K562 (cell line): ENCODE measurements around the gene DBP. TPM values are rescaled to one million over a fixed set of nuclear protein-coding genes. Genes with fewer than 3 reads are reported as not detected.

Source experiments
- ATF6 ChIP-seq: sonication (generic); formaldehyde crosslinking; IDR thresholded peaks from 2 replicates; pipeline ENCODE4 v1.4.0; 2020; ENCODE audit warnings: mild to moderate bottlenecking, missing genetic modification reagents
- BMI1 ChIP-seq: fragments of 150-350 bp; IDR thresholded peaks from 2 replicates; pipeline ENCODE4 v1.6.1; 2014; ENCODE audit warnings: low read length
- CBFB ChIP-seq: sonication (generic); formaldehyde crosslinking; IDR thresholded peaks from 2 replicates; pipeline ENCODE4 v1.4.0; 2020; ENCODE audit warnings: mild to moderate bottlenecking, missing genetic modification reagents
- ETV6 ChIP-seq, 3 experiments: fragments of 150-350 bp in 1 of 3; sonication (generic) in 1 of 3; formaldehyde crosslinking in 1 of 3; IDR thresholded peaks; 2 replicates each; pipeline versions ENCODE4 v1.6.1 to v1.8.0; 2014 to 2022; ENCODE audit warnings: borderline replicate concordance in 2 of 3, low read depth in 2 of 3, antibody characterized with exemption in 1 of 3, low read length in 1 of 3, mild to moderate bottlenecking in 1 of 3, missing genetic modification reagents in 1 of 3
- HEY1 ChIP-seq: fragments of 250-450 bp; sonication (Bioruptor Pico); IDR thresholded peaks from 2 replicates; pipeline ENCODE4 v1.5.0; 2020; ENCODE audit warnings: mild to moderate bottlenecking, moderate library complexity, borderline replicate concordance
- IRF2 ChIP-seq: sonication (generic); formaldehyde crosslinking; IDR thresholded peaks from 2 replicates; pipeline ENCODE4 v1.8.1; 2022; ENCODE audit warnings: mild to moderate bottlenecking, missing genetic modification reagents
- JUND ChIP-seq, 2 experiments: IDR thresholded peaks; 2 replicates in 1 of 2; 3 replicates in 1 of 2; pipeline ENCODE4 v1.6.1; 2011; ENCODE audit warnings: borderline replicate concordance in 2 of 2, low read depth in 2 of 2, low read length in 2 of 2, improper control_type of control experiment in 1 of 2, missing biosample characterization in 1 of 2, missing genetic modification characterization in 1 of 2, missing genetic modification reagents in 1 of 2
- KAT7 ChIP-seq: sonication (generic); formaldehyde crosslinking; IDR thresholded peaks from 2 replicates; pipeline ENCODE4 v1.8.0; 2022; ENCODE audit warnings: missing genetic modification reagents, mild to moderate bottlenecking, borderline replicate concordance
- L3MBTL2 ChIP-seq: fragments of 450-650 bp; IDR thresholded peaks from 2 replicates; pipeline ENCODE4 v1.6.1; 2016; ENCODE audit warnings: mild to moderate bottlenecking, moderate library complexity
- NCOA6 ChIP-seq: fragments of 450-650 bp; IDR thresholded peaks from 2 replicates; pipeline ENCODE4 v1.6.1; 2017; ENCODE audit warnings: mild to moderate bottlenecking
- NRF1 ChIP-seq, 2 experiments: fragments of 450-650 bp; IDR thresholded peaks in 1 of 2; conservative IDR thresholded peaks in 1 of 2; 2 replicates each; pipeline ENCODE4 v1.6.1; 2014; ENCODE audit warnings: mild to moderate bottlenecking in 2 of 2
- OTX1 ChIP-seq: fragments of 450-650 bp; formaldehyde crosslinking; IDR thresholded peaks from 2 replicates; pipeline ENCODE4 v1.4.0; 2022; ENCODE audit warnings: mild to moderate bottlenecking
- PCBP2 ChIP-seq: fragments of 200-400 bp; formaldehyde crosslinking; IDR thresholded peaks from 2 replicates; pipeline ENCODE4 v1.6.1; 2018; ENCODE audit warnings: low read length, low read depth, mild to moderate bottlenecking, moderate library complexity; ENCODE audit not compliant: poor library complexity, severe bottlenecking
- SIN3B ChIP-seq: fragments of 450-650 bp; IDR thresholded peaks from 2 replicates; pipeline ENCODE4 v1.6.1; 2017; ENCODE audit warnings: low read depth, mild to moderate bottlenecking, moderate library complexity
- TAF15 ChIP-seq: fragments of 200-400 bp; formaldehyde crosslinking; IDR thresholded peaks from 2 replicates; pipeline ENCODE4 v1.6.1; 2017; ENCODE audit warnings: mild to moderate bottlenecking, low read depth, low read length, moderate library complexity
- ZBTB49 ChIP-seq: sonication (generic); formaldehyde crosslinking; IDR thresholded peaks from 2 replicates; pipeline ENCODE4 v1.8.0; 2022; ENCODE audit warnings: missing genetic modification reagents, mild to moderate bottlenecking, borderline replicate concordance
- ZNF165 ChIP-seq: fragments of 250-450 bp; sonication (Bioruptor Pico); IDR thresholded peaks from 2 replicates; pipeline ENCODE4 v1.4.0; 2020; ENCODE audit warnings: borderline replicate concordance
- polyA plus RNA-seq, 8 experiments: library from polyadenylated mRNA; depleted of rRNA in 4 of 8; stranded (reverse) in 5 of 8; unstranded in 3 of 8; fragments of >200 nt; fragmentation: Nextera tagmentation in 2 of 8; fragmentation: Illumina TruSeq in 1 of 8; extraction: Ambion mirVana in 2 of 8; extraction: Trizol in 1 of 8; gene quantifications; 2 replicates each; pipeline versions ENCODE4 v1.2.1 to v1.2.3, GENCODE V29; 2011 to 2014; ENCODE audit warnings: inconsistent platforms in 1 of 8, missing spikeins in 1 of 8
- total RNA-seq, 7 experiments: library from RNA; depleted of rRNA in 6 of 7; stranded (reverse); fragments of >200 nt in 6 of 7; fragmentation: Illumina TruSeq in 2 of 7; extraction: Trizol in 2 of 7; gene quantifications; 2 replicates each; pipeline versions ENCODE4 v1.2.1 to v1.2.3, GENCODE V29; 2011 to 2021; ENCODE audit warnings: low replicate concordance in 1 of 7
- TF ChIP-seq, protein P1 (sequence below), 3 experiments: IDR thresholded peaks in 2 of 3; conservative IDR thresholded peaks in 1 of 3; 2 replicates each; pipeline ENCODE4 v1.5.1; 2011 to 2012; ENCODE audit warnings: low read length in 3 of 3, mild to moderate bottlenecking in 3 of 3, control low read depth in 2 of 3, improper control_type of control experiment in 1 of 3, inconsistent platforms in 1 of 3, low read depth in 1 of 3, mixed read lengths in 1 of 3, moderate library complexity in 1 of 3; ENCODE audit not compliant: insufficient read depth in 2 of 3

The DBP gene
- total and polyA plus RNA-seq, 9 of the 15 experiments (the other 6 are each of a cell fraction or from before 2014, with no cell fraction given): 0.25 to 5.5 (median 1.8) TPM

DNA sequence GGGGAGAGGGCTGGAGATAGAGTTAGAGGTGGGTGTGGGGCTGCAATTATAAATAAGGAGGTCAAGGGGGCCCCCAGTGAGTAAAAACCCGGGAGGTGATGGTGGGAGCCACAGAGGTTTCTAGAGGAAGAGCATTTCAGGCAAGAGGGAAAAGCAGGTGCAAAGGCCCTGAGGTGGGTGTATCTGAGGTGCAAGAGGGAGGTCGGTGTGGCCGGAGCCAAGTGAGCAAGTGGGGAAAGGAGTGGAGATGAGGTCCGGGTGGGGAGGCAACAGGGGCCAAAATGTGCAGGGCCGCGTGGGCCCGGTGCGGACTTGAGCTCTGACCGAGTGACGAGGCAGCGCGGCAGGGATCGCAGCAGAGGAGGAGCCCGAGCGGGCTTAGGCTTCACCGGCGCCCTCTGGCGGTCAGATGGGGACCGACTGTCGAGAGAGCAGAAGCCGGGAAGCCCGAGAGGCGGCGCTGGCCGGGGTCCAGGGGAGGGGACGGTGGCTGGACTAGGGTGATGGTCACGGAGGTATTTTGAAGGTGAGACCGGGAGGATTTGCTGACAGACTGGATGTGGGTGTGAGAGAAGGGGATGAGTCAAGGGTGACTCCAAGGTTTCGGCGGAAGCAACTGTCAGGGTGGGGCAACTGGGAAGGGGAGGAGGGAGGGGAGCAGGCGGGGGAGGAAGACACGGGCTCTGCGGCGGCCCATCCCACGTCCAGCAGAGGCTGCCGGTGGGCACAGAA lies 48.3 kb downstream of the DBP start (continued):
- peak; percentile 95; the same call in 1 of the 2 replicates for TF ChIP-seq KAT7 (CRISPR knock-in tag)
- peak; percentile 85; the same call in 1 of the 2 replicates for TF ChIP-seq ATF6 (CRISPR knock-in tag)
- no peak for TF ChIP-seq SIN3B
- TF ChIP-seq BMI1: no peak
- TF ChIP-seq ETV6 (IDR thresholded peaks at IDR 0.05; ENCODE audit: borderline replicate concordance in 1 of 2, low read depth in 2 of 2, low read length in 1 of 2): no peak
- no peak for TF ChIP-seq ETV6 (CRISPR knock-in tag; IDR thresholded peaks at IDR 0.05; ENCODE audit: borderline replicate concordance)
- no peak; the same call in 1 of the 2 replicates for TF ChIP-seq ZBTB49 (CRISPR knock-in tag)
- peak; percentile 18; the same call in 1 of the 2 replicates for TF ChIP-seq OTX1
- no peak for TF ChIP-seq HEY1 (CRISPR knock-in tag)
- TF ChIP-seq JUND (IDR thresholded peaks at IDR 0.05; ENCODE audit: borderline replicate concordance, low read depth, low read length): peak; percentile 78
- TF ChIP-seq JUND (tag; IDR thresholded peaks at IDR 0.05; ENCODE audit: borderline replicate concordance, low read depth, low read length): peak; percentile 51; the same call in 1 of the 3 replicates
- TF ChIP-seq L3MBTL2: peak; percentile 89
- TF ChIP-seq ZNF165 (CRISPR knock-in tag): no peak
- TF ChIP-seq, protein P1, sequence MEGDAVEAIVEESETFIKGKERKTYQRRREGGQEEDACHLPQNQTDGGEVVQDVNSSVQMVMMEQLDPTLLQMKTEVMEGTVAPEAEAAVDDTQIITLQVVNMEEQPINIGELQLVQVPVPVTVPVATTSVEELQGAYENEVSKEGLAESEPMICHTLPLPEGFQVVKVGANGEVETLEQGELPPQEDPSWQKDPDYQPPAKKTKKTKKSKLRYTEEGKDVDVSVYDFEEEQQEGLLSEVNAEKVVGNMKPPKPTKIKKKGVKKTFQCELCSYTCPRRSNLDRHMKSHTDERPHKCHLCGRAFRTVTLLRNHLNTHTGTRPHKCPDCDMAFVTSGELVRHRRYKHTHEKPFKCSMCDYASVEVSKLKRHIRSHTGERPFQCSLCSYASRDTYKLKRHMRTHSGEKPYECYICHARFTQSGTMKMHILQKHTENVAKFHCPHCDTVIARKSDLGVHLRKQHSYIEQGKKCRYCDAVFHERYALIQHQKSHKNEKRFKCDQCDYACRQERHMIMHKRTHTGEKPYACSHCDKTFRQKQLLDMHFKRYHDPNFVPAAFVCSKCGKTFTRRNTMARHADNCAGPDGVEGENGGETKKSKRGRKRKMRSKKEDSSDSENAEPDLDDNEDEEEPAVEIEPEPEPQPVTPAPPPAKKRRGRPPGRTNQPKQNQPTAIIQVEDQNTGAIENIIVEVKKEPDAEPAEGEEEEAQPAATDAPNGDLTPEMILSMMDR (IDR thresholded peaks at IDR 0.05 in 2 of 3, conservative IDR thresholded peaks at IDR 0.05 in 1 of 3; ENCODE audit: insufficient read depth in 2 of 3, low read depth in 1 of 3, low read length in 3 of 3): peak; percentile 98 to 99 (median 99)
- TF ChIP-seq PCBP2: no peak
- no peak for TF ChIP-seq IRF2 (CRISPR knock-in tag)
- no peak for TF ChIP-seq NCOA6
- TF ChIP-seq NRF1 (conservative IDR thresholded peaks at IDR 0.05 in 1 of 2, IDR thresholded peaks at IDR 0.05 in 1 of 2): peak; percentile 66 to 67; a peak in 3 of 4 replicates
- TF ChIP-seq CBFB (CRISPR knock-in tag): 0 out of 2 replicates have a peak, but pooled peaks have one; percentile 51
- TF ChIP-seq TAF15: no peak
